Left cardiac atrium (tissue), 4 donors: ENCODE measurements around the gene MKNK1. TPM values are rescaled to one million over a fixed set of nuclear protein-coding genes. Genes with fewer than 3 reads are reported as not detected.

Experiments used
- ATAC-seq, 2 donors: fragments of 200-7000 bp; cut with Tn5 transposase; one replicate each; pipeline ENCODE4 v1.9.1; 2020; ENCODE audit warnings: mild to moderate bottlenecking in 2 of 2, moderate library complexity in 2 of 2
- DNase-seq: peaks from one replicate; pipeline ENCODE4 v3.0.0-alpha.2; 2020
- intact Hi-C, 2 donors: fragments of 100-400 bp; cut with DNase I; formaldehyde crosslinking; loops; one replicate each; pipeline versions ENCODE4 v1.14.1 to v1.15.1; 2022 to 2023
- total RNA-seq, 2 donors: library from RNA; stranded (reverse); fragmentation: NEBNext Ultra II Directional; extraction: Animal tissue kit (Norgen Biotek cat#: 25700); gene quantifications; one replicate each; pipeline ENCODE4 v1.2.1, GENCODE V29; 2021
- donor health status: DM: no; HTN: yes; CAD: no.
- donor health status: DM: no; HTN: yes; CAD: no; lungs with severe emphysema.
- donor health status: DM: yes; HTN: yes; CAD: no.
- donor health status: Dilated cardiomyopathy.

MKNK1 gene
- total RNA-seq, 2 donors from 2014 or later: 39.7 to 42.7 TPM

DNA sequence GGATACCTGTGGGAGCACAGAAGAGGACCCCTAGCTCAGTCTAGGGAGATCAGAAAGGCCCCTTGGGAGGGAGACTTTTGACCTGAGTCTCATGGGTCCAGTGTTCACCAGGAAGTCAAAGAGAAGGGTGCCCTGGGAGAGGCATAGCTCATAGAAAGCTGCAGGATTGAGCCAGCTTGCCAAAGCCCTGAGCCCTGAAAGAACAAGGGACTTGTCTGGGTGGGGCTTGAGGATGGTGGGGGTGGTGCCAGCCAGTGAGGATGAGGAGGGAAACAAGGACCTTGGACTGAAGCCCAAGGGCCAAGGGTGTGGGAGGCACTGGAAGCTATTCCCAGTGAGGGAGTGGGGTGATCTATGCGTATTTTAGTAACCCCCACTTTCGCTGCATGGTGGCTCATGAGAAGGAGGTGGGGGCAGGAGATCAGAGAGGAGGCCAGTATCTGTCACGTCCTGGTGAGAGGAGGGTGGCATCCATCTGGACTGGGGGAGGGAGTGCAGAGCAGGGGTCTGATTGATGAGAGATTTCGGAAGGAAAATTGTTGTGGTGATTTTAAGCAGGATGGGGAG, 86.1 kb downstream of the MKNK1 start:
- intact Hi-C loops: no loop called here
- no peak for DNase-seq

DNA sequence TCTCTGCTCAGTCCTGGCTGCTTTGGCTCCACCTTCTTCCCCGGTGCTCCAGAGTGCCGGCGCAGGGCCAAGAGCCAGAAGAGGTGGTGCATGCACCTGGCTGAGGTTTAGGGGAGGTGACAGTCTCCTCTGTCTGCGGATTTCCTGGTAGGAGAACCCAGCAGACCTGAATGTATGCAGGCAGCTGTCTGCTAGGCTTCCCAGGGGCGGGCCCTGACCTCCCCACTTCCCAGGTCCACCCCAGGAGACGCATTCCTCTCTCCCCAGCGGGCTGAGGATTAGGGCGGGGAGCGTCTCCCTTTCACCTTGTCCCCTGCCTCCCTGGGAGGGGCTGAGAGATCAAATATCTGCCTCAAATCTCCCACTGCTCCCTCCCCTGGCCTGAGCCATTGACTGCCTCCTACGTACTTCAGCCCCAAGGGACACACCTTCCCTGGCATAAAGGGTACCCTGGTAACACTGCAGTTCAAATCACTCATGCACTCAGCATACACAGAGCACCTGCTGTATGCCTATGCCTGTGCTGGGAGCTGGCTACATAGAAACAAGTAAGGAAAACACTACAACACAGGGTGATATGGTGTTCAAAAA, 87.0 kb downstream of the MKNK1 start:
- intact Hi-C loops: no loop called here
- no peak for DNase-seq
- ATAC-seq: no peak

More for the DNA sequence above, 86.1 kb downstream of the MKNK1 start:
- ATAC-seq: no peak

DNA sequence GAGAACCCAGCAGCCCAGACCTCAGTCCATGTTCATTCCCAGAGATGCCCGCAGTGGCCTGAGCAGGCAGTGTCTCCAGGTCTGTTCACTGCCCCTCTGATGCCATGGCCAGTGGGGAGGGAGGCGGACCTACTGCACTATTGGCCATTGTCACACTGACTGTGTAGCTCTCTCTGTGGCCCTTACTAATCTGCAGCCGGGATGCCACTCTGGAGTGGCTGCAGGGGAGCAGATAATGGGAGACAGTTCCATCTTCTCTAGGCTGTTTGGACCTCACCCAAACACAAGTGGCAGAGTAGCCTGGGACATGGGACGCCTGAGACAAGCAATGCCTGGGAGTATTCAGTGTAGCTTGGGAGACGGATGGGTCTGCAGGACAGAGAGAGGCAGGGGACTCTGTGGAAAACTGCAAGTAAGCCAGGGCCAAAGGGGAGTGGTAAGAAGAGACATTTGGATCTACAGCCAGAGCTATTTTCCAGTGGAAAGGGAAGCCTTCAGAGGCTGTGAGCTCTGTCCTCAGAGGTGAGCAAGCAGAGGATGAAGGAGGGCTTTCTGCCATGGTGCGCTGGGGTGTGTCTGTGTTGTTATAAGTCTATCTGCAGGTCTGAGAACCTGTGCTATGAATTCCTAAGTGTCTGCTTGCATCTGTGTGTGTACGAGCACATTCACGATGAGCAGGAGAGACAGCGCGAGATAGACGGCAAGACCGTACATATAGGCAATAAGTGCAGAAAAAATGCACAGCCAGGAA, 87.7 kb downstream of the MKNK1 start:
- intact Hi-C loops: no loop called here
- ATAC-seq: no peak

DNA sequence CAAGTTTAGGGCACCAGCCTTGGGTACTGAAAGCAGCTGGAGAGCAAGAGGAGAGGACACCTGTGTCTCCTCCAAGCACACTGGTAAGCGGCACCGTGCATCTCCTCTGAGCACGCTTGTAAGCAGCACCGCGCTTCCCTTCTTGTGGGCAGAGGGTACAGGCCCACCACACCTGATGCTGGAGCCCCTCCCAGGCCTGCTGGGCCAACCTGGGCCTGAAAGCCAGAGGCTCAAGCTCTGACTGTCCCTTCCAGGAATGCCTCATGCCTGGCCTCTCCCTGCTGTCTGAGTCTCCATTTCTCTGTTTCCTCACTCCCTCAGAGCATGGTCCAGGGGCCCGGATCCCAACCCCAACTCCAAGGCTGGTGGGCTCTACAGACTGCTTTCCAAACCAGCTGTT, 88.5 kb downstream of the MKNK1 start:
- ATAC-seq: no peak
- DNase-seq: no peak

More for the DNA sequence above, 87.7 kb downstream of the MKNK1 start:
- no peak for DNase-seq

DNA sequence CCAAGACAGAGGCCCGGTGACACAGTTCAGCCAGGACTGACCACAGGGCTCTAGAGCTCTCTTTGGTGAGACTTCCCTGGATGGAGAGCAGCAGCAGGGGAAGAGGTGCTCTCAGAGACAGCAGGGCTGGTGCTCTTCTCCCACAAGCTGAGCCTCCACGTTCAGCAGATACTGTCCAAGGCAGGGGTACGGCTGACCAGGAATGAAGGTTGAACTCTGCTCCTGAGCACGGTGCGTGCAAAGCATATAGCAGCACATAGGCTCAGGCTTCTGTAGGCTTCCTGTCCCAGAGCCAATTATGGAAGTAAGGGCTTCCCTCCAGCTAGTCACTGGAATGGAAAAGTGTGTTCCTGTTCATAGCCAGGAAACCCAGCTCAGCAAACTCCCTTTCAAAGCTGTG, 90.5 kb downstream of the MKNK1 start:
- no peak for DNase-seq
- no peak for ATAC-seq
- intact Hi-C loops: no loop called here

More for the DNA sequence above, 88.5 kb downstream of the MKNK1 start:
- intact Hi-C loops: no loop called here

DNA sequence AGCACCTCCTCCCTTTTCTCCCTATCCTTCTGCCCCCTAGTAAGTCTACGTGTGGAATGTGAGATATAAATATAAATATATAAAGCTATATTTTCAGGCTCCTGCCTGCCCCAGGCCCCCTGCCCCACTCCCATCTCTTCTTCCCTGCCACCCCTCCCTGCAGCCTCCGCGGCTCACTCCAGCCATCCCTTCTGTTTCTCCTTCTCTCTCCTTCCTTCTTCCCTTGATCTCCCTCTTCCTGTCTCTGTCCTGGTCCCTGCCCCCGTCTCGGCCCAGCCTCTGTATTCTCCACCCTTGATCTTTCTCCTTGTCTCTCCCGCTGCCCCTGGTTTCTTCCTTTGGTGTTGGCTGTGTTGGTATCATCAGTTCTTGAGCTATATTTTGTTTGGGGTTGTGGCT, 91.3 kb downstream of the MKNK1 start:
- ATAC-seq: no peak
- no peak for DNase-seq
- intact Hi-C loops: no loop called here

DNA sequence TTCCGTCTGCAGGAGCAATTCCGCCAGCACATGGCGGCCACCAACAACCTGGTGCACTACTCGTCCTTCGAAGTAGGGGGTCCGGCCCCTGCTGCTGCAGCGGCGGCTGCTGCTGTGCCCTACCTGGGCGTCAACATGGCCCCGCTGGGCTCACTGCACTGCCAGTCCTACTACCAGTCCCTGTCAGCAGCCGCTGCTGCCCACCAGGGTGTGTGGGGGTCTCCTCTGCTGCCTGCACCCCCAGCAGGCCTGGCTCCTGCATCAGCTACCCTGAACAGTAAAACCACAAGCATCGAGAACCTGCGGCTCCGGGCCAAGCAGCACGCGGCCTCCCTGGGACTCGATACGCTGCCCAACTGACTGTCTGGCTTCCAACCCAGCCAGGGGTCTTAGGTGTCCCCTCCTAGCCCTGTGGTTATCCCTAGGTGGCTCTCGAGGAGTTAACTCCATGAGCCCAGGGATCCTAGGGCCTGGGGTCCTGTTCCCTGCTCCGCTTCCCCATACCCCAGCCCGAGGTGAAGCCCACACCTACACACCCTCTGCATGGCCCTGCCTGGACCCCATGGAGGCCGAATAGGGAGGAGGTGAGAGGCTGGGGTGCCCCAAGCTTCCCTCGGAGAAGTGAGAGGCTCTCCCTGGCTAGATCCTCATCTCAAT, 91.8 kb downstream of the MKNK1 start:
- peak; percentile 5 for DNase-seq
- intact Hi-C loops: no loop called here

DNA sequence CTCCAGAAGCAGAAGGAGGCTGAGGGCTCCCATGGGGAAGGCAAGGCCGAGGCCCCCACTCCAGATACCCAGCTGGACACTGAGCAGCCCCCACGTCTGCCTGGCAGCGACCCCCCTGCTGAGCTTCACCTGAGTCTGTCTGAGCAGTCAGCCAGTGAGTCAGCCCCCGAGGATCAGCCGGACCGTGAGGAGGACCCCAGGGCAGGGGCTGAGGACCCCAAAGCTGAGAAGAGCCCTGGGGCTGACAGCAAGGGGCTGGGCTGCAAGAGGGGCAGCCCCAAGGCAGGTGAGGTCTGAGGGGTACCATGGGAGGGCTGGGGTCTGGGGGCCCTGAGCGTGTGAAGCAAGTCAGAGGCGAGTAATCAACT, 93.1 kb downstream of the MKNK1 start:
- intact Hi-C loops: no loop called here
- DNase-seq (no peak), ATAC-seq (no peak)

More for the DNA sequence above, 91.8 kb downstream of the MKNK1 start:
- no peak for ATAC-seq

DNA sequence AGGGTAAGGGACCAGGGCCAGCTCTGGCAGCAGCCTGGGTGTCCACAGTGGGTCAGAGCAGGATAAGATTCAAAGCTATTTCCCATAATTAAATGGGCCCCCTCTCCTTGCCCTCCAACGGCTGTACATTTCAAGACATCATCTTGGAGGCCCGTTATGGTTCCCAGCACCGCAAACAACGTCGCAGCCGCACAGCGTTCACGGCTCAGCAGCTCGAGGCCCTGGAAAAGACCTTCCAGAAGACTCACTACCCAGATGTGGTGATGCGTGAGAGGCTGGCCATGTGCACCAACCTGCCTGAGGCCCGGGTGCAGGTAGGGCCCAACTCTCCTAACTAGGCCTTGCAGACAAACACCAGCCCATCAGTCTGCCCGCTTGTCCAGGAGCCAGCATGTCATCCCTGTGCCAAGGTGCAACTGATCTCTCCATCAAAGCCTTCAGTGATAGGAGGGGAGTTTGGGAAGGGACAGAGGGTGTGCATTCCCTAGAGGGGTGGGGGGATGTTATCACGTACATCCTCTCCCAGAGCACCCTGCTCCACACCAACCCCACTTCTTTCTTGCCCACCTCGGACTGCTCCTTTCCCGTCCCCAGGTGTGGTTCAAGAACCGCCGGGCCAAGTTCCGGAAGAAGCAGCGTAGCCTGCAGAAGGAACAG, 93.6 kb downstream of the MKNK1 start:
- no peak for DNase-seq
- ATAC-seq: no peak
- intact Hi-C loops: no loop called here

DNA sequence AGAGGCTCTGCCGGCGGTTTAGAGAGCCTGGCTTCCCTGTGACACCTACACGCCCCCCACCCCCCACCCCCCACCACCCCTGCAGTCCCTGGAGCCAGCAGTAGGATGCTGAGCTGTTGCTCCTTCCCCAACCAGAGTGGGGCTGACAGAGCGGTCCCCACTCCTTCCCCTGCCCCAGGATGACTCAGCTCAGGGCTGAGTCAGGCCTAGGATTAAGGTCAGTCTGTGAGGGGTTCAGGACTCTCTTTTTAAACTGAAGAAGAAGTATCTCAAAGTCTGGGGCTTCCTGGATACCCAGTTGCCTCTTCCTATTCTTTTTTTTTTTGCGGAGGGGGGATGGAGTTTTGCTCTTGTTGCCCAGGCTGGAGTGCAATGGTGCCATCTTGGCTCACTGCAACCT, 95.3 kb downstream of the MKNK1 start:
- intact Hi-C loops: no loop called here
- ATAC-seq (no peak), DNase-seq (no peak)

Other genes starting within 250 kb of the MKNK1 start
- gene FAAH, start 210.0 kb downstream of the MKNK1 start, total RNA-seq: 10 to 100 TPM in 1 of 2 donors, 1 to 10 TPM in 1; 6.3 to 10.5 TPM
- gene DMBX1, start 114.4 kb downstream of the MKNK1 start, total RNA-seq: not detected
- gene KNCN, start 52.6 kb downstream of the MKNK1 start, total RNA-seq: not detected
- 10 to 100 TPM; 18.3 to 22.1 TPM for gene MOB3C, start 12.5 kb upstream of the MKNK1 start, total RNA-seq
- 100 to 1,000 TPM; 134 to 137 TPM for gene ATPAF1, start 64.1 kb upstream of the MKNK1 start, total RNA-seq
- under 1 TPM in 1 of 2 donors, not detected in 1; 0.35 TPM for gene TEX38, start 67.6 kb upstream of the MKNK1 start, total RNA-seq
- 10 to 100 TPM; 66.1 to 72.4 TPM for gene EFCAB14, start 114.8 kb upstream of the MKNK1 start, total RNA-seq
- 10 to 100 TPM in 1 of 2 donors, 1 to 10 TPM in 1; 7.2 to 15.6 TPM for gene CYP4B1, start 194.8 kb upstream of the MKNK1 start, total RNA-seq